K562 (cell line): ENCODE data around the gene USP7. TPM values are rescaled to one million over a fixed set of nuclear protein-coding genes. Genes with fewer than 3 reads are reported as not detected.
A peak's percentile ranks its signal among the peaks of the same experiment; 100 is the strongest.

ENCODE experiments used
- ATAC-seq: fragments of 200-7000 bp; cut with Tn5 transposase; 3 replicates; pipeline ENCODE4 v1.9.1; 2020; ENCODE audit warnings: moderate library complexity
- BruUV-seq: library from RNA; stranded (reverse); fragments of 400-500 nt; replicated peaks from 2 replicates; lab custom pipeline; 2021; lab: Mats Ljungman, UMichigan
- CTCF ChIA-PET: fragments of 300-600 bp; formaldehyde crosslinking; extraction: SDS; loops from one replicate; lab custom pipeline; 2021; ENCODE audit warnings: low intra/inter-chr PET ratio; lab: Yijun Ruan, JAX
- POLR2A ChIA-PET: fragments of 300-600, 350-650 bp; sonication (Branson Sonifier 250); formaldehyde crosslinking; extraction: SDS; loops from one replicate; lab custom pipeline; 2021; ENCODE audit warnings: antibody characterized with exemption, inconsistent platforms; lab: Yijun Ruan, JAX
- DNase-seq, 4 experiments: peaks; one replicate each; pipeline versions ENCODE4 v3.0.0 to v3.0.0-alpha.2; 2011 to 2018; ENCODE audit warnings: low spot score in 3 of 4, mixed read lengths in 3 of 4; ENCODE audit errors: extremely low read depth in 1 of 4
- FAIRE-seq: peaks from 2 replicates; lab custom pipeline; 2011; peaks lifted over from hg19 to GRCh38; lab: Jason Lieb, UNC
- H2AFZ ChIP-seq: 2 replicates; pipeline ENCODE4 v1.6.0; 2011; ENCODE audit warnings: low read depth, low read length, control low read depth, inconsistent platforms
- H3K27ac ChIP-seq: fragments of 200-600 bp; 3 replicates; pipeline ENCODE4 v1.8.0; 2011; ENCODE audit warnings: low read depth, mild to moderate bottlenecking, control low read depth, inconsistent platforms, low read length, moderate library complexity, mixed read lengths; ENCODE audit errors: extremely low read depth
- H3K27me3 ChIP-seq, 2 experiments: fragments of 300-600 bp in 1 of 2; 2 replicates in 1 of 2; 3 replicates in 1 of 2; pipeline versions ENCODE4 v1.6.0 to v1.8.0; 2011; ENCODE audit warnings: inconsistent platforms in 2 of 2, low read length in 2 of 2, mild to moderate bottlenecking in 1 of 2, mixed read lengths in 1 of 2, moderate library complexity in 1 of 2; ENCODE audit not compliant: control insufficient read depth in 2 of 2, insufficient read depth in 2 of 2
- H3K36me3 ChIP-seq: fragments of 300-600 bp; 3 replicates; pipeline ENCODE4 v1.8.0; 2011; ENCODE audit warnings: mild to moderate bottlenecking, low read length, inconsistent platforms; ENCODE audit not compliant: control insufficient read depth, insufficient read depth
- H3K4me1 ChIP-seq, 2 experiments: fragments of 200-600 bp in 1 of 2; replicated peaks in 1 of 2; 2 replicates in 1 of 2; 3 replicates in 1 of 2; pipeline versions ENCODE4 v1.5.1 to v1.8.0; 2011; ENCODE audit warnings: inconsistent platforms in 2 of 2, low read length in 2 of 2, mild to moderate bottlenecking in 1 of 2, mixed read lengths in 1 of 2, moderate library complexity in 1 of 2; ENCODE audit not compliant: control insufficient read depth in 2 of 2, insufficient read depth in 2 of 2
- H3K4me2 ChIP-seq: 2 replicates; pipeline ENCODE4 v1.6.1; 2011; ENCODE audit warnings: low read length, control low read depth, inconsistent platforms, mixed read lengths; ENCODE audit not compliant: insufficient read depth
- H3K4me3 ChIP-seq: fragments of 200-600 bp; sonication (generic), shearing (Covaris generic); 2 replicates; pipeline ENCODE4 v1.5.1; 2016; ENCODE audit warnings: control low read depth, inconsistent platforms
- H3K79me2 ChIP-seq: fragments of 200-600 bp; 3 replicates; pipeline ENCODE4 v1.8.0; 2011; ENCODE audit warnings: low read length, inconsistent platforms; ENCODE audit not compliant: control insufficient read depth, insufficient read depth
- H3K9ac ChIP-seq, 2 experiments: 2 replicates each; pipeline versions ENCODE4 v1.6.0 to v1.6.1; 2011; ENCODE audit warnings: low read depth in 2 of 2, low read length in 2 of 2, control low read depth in 1 of 2, inconsistent platforms in 1 of 2, mild to moderate bottlenecking in 1 of 2, mixed read lengths in 1 of 2; ENCODE audit not compliant: insufficient read depth in 1 of 2
- H3K9me1 ChIP-seq: one replicate; pipeline ENCODE4 v1.6.0; 2011; ENCODE audit warnings: inconsistent platforms, mild to moderate bottlenecking, low read length, moderate library complexity; ENCODE audit not compliant: control insufficient read depth, insufficient read depth
- H3K9me3 ChIP-seq: replicated peaks from 2 replicates; pipeline ENCODE4 v1.5.1; 2011; ENCODE audit warnings: low read depth, low read length, inconsistent platforms; ENCODE audit not compliant: control insufficient read depth, insufficient read depth
- H4K20me1 ChIP-seq: replicated peaks from 2 replicates; pipeline ENCODE4 v1.6.1; 2011; ENCODE audit warnings: low read length, inconsistent platforms, mixed read lengths; ENCODE audit not compliant: control insufficient read depth, insufficient read depth
- ARID2 ChIP-seq: fragments of 450-650 bp; IDR thresholded peaks from 2 replicates; pipeline ENCODE4 v1.6.1; 2017; ENCODE audit warnings: antibody characterized with exemption, mild to moderate bottlenecking
- CBFA2T3 ChIP-seq: fragments of 450-650 bp; IDR thresholded peaks from 2 replicates; pipeline ENCODE4 v1.6.1; 2017
- DACH1 ChIP-seq: fragments of 450-650 bp; IDR thresholded peaks from 2 replicates; pipeline ENCODE4 v1.6.1; 2018; ENCODE audit not compliant: partially characterized antibody
- MEIS2 ChIP-seq: fragments of 450-650 bp; IDR thresholded peaks from 2 replicates; pipeline ENCODE4 v1.6.1; 2014; ENCODE audit warnings: mild to moderate bottlenecking; ENCODE audit not compliant: partially characterized antibody
- NCOA1 ChIP-seq: fragments of 450-650 bp; IDR thresholded peaks from 2 replicates; pipeline ENCODE4 v1.6.1; 2016; ENCODE audit warnings: low read depth
- PHF20 ChIP-seq: fragments of 450-650 bp; IDR thresholded peaks from 2 replicates; pipeline ENCODE4 v1.6.1; 2018; ENCODE audit not compliant: partially characterized antibody
- PTTG1 ChIP-seq: fragments of 450-650 bp; IDR thresholded peaks from 2 replicates; pipeline ENCODE4 v1.6.1; 2016; ENCODE audit warnings: low read depth, mild to moderate bottlenecking, missing genetic modification characterization, missing compliant biosample characterization
- RCOR1 ChIP-seq, 2 experiments: IDR thresholded peaks; 2 replicates each; pipeline ENCODE4 v1.6.1; 2012; ENCODE audit warnings: low read depth in 2 of 2, low read length in 2 of 2, borderline replicate concordance in 1 of 2, improper control_type of control experiment in 1 of 2
- SIRT6 ChIP-seq: IDR thresholded peaks from one replicate; pipeline ENCODE4 v1.6.1; 2012; ENCODE audit warnings: low read depth, mild to moderate bottlenecking, control low read depth, inconsistent platforms, low read length, moderate library complexity
- SMAD2 ChIP-seq: fragments of 150-350 bp; IDR thresholded peaks from 2 replicates; pipeline ENCODE4 v1.6.1; 2014; ENCODE audit warnings: low read depth, mild to moderate bottlenecking, low read length
- SNRNP70 ChIP-seq: fragments of 200-400 bp; formaldehyde crosslinking; optimal IDR thresholded peaks from 2 replicates; pipeline ENCODE3; 2017; ENCODE audit warnings: low read depth, low read length
- THRAP3 ChIP-seq: fragments of 450-650 bp; IDR thresholded peaks from 2 replicates; pipeline ENCODE4 v1.6.1; 2016; ENCODE audit warnings: mild to moderate bottlenecking, inconsistent platforms, borderline replicate concordance
- ZFPM2 ChIP-seq: fragments of 250-450 bp; sonication (Bioruptor Pico); IDR thresholded peaks from 2 replicates; pipeline ENCODE4 v1.5.1; 2022; ENCODE audit warnings: mild to moderate bottlenecking
- ZNF3 ChIP-seq: fragments of 250-450 bp; sonication (Bioruptor Pico); IDR thresholded peaks from 2 replicates; pipeline ENCODE4 v1.5.0; 2021; ENCODE audit warnings: mild to moderate bottlenecking, moderate library complexity
- ZNF311 ChIP-seq: fragments of 250-450 bp; sonication (Bioruptor Pico); IDR thresholded peaks from 2 replicates; pipeline ENCODE4 v1.4.0; 2020; ENCODE audit warnings: mild to moderate bottlenecking, moderate library complexity
- WGBS: fragments of 100-300 bp; shearing (Covaris generic); methylation state at CpG from one replicate; pipeline ENCODE4 v1.1.6; 2016; ENCODE audit warnings: low coverage, mixed read lengths; ENCODE audit not compliant: insufficient coverage; ENCODE audit errors: missing lambda C conversion rate; 5-methylcytosine and 5-hydroxymethylcytosine counted together
- in situ Hi-C: fragments of 300-500 bp; cut with MboI; formaldehyde crosslinking; loops from 4 replicates; pipeline ENCODE4 v1.15.0; 2018; ENCODE audit warnings: inconsistent platforms, mixed read lengths
- intact Hi-C: fragments of 100-400 bp; cut with micrococcal nuclease; formaldehyde crosslinking; loops from 2 replicates; pipeline ENCODE4 v1.14.2; 2022
- polyA plus RNA-seq, 8 experiments: library from polyadenylated mRNA; depleted of rRNA in 4 of 8; stranded (reverse) in 5 of 8; unstranded in 3 of 8; fragments of >200 nt; fragmentation: Nextera tagmentation in 2 of 8; fragmentation: Illumina TruSeq in 1 of 8; extraction: Ambion mirVana in 2 of 8; extraction: Trizol in 1 of 8; gene quantifications; 2 replicates each; pipeline versions ENCODE4 v1.2.1 to v1.2.3, GENCODE V29; 2011 to 2014; ENCODE audit warnings: inconsistent platforms in 1 of 8, missing spikeins in 1 of 8
- total RNA-seq, 7 experiments: library from RNA; depleted of rRNA in 6 of 7; stranded (reverse); fragments of >200 nt in 6 of 7; fragmentation: Illumina TruSeq in 2 of 7; extraction: Trizol in 2 of 7; gene quantifications; 2 replicates each; pipeline versions ENCODE4 v1.2.1 to v1.2.3, GENCODE V29; 2011 to 2021; ENCODE audit warnings: low replicate concordance in 1 of 7
- TF ChIP-seq, protein P1 (sequence below): fragments of 250-450 bp; sonication (Bioruptor Pico); IDR thresholded peaks from 2 replicates; pipeline ENCODE4 v1.5.0; 2022; ENCODE audit warnings: mild to moderate bottlenecking
- TF ChIP-seq, protein P2 (sequence below): fragments of 250-450 bp; sonication (Bioruptor Pico); IDR thresholded peaks from 2 replicates; pipeline ENCODE4 v1.8.0; 2021; ENCODE audit warnings: moderate library complexity, mild to moderate bottlenecking, inconsistent platforms
- TF ChIP-seq, protein P3 (sequence below), 2 experiments: fragments of 450-650 bp in 1 of 2; sonication (generic) in 1 of 2; formaldehyde crosslinking in 1 of 2; IDR thresholded peaks in 1 of 2; conservative IDR thresholded peaks in 1 of 2; 2 replicates each; pipeline versions ENCODE4 v1.6.1 to v1.8.1; 2016 to 2023; ENCODE audit warnings: mild to moderate bottlenecking in 2 of 2, moderate library complexity in 2 of 2, inconsistent platforms in 1 of 2, missing genetic modification reagents in 1 of 2

The USP7 gene
- total and polyA plus RNA-seq, 9 of the 15 experiments (the other 6 are each of a cell fraction or from before 2014, with no cell fraction given): 17.1 to 145 (median 57.9) TPM

GRCh38 chr16:8861563-8862308, 102.0 kb downstream of the USP7 start:
- ChIA-PET POLR2A (interaction anchor here (0.7 to 2.4 kb wide), 4 partner anchors 9 to 119 kb away, joined by 3 to 5 read pairs (median 3); no protein-coding TSS in a partner anchor), CTCF (no interaction called here)
- no peaks in the 10 kb centered on the region for H3K27me3 ChIP-seq
- peak; percentile 33 for ATAC-seq
- 58% methylated on average over 13 of the region's 14 CpGs for WGBS
- H3K4me2 ChIP-seq: no peak overlapping the region; the same call in 1 of the 2 replicates
- in situ Hi-C loops: no loop called here
- peaks cover 19% of the 10 kb centered on the region for H3K9me1 ChIP-seq
- H3K27ac ChIP-seq: no peak overlapping the region
- H3K4me1 ChIP-seq: peaks cover 37 to 64% of the 10 kb centered on the region in 2 experiments
- H4K20me1 ChIP-seq: peaks cover 43% of the 10 kb centered on the region
- H3K9ac ChIP-seq: peak overlapping the region in 1 of 2 experiments; percentile 45; a peak in 2 of 4 replicates
- peaks cover 73% of the 10 kb centered on the region for H3K79me2 ChIP-seq
- no peaks in the 10 kb centered on the region for H3K9me3 ChIP-seq
- H3K36me3 ChIP-seq: peaks cover 38% of the 10 kb centered on the region; the same call in 1 of the 3 replicates
- intact Hi-C loops: no loop called here
- H2AFZ ChIP-seq: no peak overlapping the region
- peak in 2 of 4 experiments; percentile 52 to 63 for DNase-seq
- FAIRE-seq: no peak
- no peak overlapping the region for H3K4me3 ChIP-seq
- BruUV-seq: no TSS peak
- TF ChIP-seq PTTG1 (tag) (no peak), SIRT6 (no peak), ZNF3 (CRISPR knock-in tag) (no peak), PHF20 (peak; percentile 31), THRAP3 (no peak), MEIS2 (no peak), SMAD2 (no peak), CBFA2T3 (no peak), ZFPM2 (CRISPR knock-in tag) (no peak), ZNF311 (CRISPR knock-in tag) (no peak), SNRNP70 (no peak), NCOA1 (no peak), ARID2 (no peak), DACH1 (no peak), RCOR1 (IDR thresholded peaks at IDR 0.05; ENCODE audit: borderline replicate concordance in 1 of 2, low read depth in 2 of 2, low read length in 2 of 2) (0 out of 4 replicates have a peak, but pooled peaks of 1 of the 2 experiments have one; percentile 25)
- TF ChIP-seq, protein P1, sequence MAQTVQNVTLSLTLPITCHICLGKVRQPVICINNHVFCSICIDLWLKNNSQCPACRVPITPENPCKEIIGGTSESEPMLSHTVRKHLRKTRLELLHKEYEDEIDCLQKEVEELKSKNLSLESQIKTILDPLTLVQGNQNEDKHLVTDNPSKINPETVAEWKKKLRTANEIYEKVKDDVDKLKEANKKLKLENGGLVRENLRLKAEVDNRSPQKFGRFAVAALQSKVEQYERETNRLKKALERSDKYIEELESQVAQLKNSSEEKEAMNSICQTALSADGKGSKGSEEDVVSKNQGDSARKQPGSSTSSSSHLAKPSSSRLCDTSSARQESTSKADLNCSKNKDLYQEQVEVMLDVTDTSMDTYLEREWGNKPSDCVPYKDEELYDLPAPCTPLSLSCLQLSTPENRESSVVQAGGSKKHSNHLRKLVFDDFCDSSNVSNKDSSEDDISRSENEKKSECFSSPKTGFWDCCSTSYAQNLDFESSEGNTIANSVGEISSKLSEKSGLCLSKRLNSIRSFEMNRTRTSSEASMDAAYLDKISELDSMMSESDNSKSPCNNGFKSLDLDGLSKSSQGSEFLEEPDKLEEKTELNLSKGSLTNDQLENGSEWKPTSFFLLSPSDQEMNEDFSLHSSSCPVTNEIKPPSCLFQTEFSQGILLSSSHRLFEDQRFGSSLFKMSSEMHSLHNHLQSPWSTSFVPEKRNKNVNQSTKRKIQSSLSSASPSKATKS (CRISPR knock-in tag): no peak
- TF ChIP-seq, protein P2, sequence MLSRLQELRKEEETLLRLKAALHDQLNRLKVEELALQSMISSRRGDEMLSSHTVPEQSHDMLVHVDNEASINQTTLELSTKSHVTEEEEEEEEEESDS (CRISPR knock-in tag): no peak
- TF ChIP-seq, protein P3, sequence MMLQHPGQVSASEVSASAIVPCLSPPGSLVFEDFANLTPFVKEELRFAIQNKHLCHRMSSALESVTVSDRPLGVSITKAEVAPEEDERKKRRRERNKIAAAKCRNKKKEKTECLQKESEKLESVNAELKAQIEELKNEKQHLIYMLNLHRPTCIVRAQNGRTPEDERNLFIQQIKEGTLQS (IDR thresholded peaks at IDR 0.05): no peak
- TF ChIP-seq, protein P3 (CRISPR knock-in tag; conservative IDR thresholded peaks at IDR 0.05): no peak
